Hematopoietic multipotent progenitor cell treated with erythropoietin and hydrocortisone succinate and interleukin-3 and kit ligand, for 6 days (in vitro differentiated cells): Measurements from ENCODE around the gene ST8SIA2.

Experiments used
- DNase-seq: peaks from one replicate; pipeline ENCODE4 v3.0.0-alpha.2; 2015

Gene ST8SIA2

GRCh38 chr15:92393071-92393979 is at the start of gene ST8SIA2:
Gene ST8SIA2 (plus strand): TSS chr15:92393881. CDS start chr15:92394065, 184 bp downstream.
- peak; percentile 10 for DNase-seq

- DNase-seq = no peak
Observed at GRCh38 chr15:92343924-92344643, 49.6 kb upstream of the ST8SIA2 start.

- DNase-seq = no peak
Observed at GRCh38 chr15:92346063-92346462, 47.6 kb upstream of the ST8SIA2 start.

- no peak for DNase-seq
Observed at GRCh38 chr15:92355307-92355706, 38.4 kb upstream of the ST8SIA2 start.

GRCh38 chr15:92361321-92362000 is 32.2 kb upstream of the ST8SIA2 start:
- DNase-seq = no peak

- no peak for DNase-seq
Observed at GRCh38 chr15:92362001-92362350, 31.7 kb upstream of the ST8SIA2 start.

GRCh38 chr15:92365084-92365483 is 28.6 kb upstream of the ST8SIA2 start:
- no peak for DNase-seq

GRCh38 chr15:92365906-92366305 is 27.8 kb upstream of the ST8SIA2 start:
- no peak for DNase-seq

- DNase-seq = no peak
Observed at GRCh38 chr15:92366381-92366780, 27.3 kb upstream of the ST8SIA2 start.

- DNase-seq = no peak
Observed at GRCh38 chr15:92375057-92375456, 18.6 kb upstream of the ST8SIA2 start.

- no peak for DNase-seq
Observed at GRCh38 chr15:92376109-92376508, 17.6 kb upstream of the ST8SIA2 start.

GRCh38 chr15:92377083-92377789 is 16.4 kb upstream of the ST8SIA2 start:
- DNase-seq = no peak

GRCh38 chr15:92383519-92384324 is 10.0 kb upstream of the ST8SIA2 start:
- peak; percentile 47 for DNase-seq

GRCh38 chr15:92384381-92384780 is 9.3 kb upstream of the ST8SIA2 start:
- no peak for DNase-seq

GRCh38 chr15:92385096-92385495 is 8.6 kb upstream of the ST8SIA2 start:
- no peak for DNase-seq

- peak; percentile 68 for DNase-seq
Observed at GRCh38 chr15:92391640-92392039, 2.0 kb upstream of the ST8SIA2 start.

GRCh38 chr15:92392462-92392861 is 1.2 kb upstream of the ST8SIA2 start:
- no peak for DNase-seq

GRCh38 chr15:92393980-92394308 is 263 bp downstream of the ST8SIA2 start:
- no peak for DNase-seq

- DNase-seq = no peak
Observed at GRCh38 chr15:92394309-92395097, 822 bp downstream of the ST8SIA2 start.

- DNase-seq = no peak
Observed at GRCh38 chr15:92395098-92395635, 1.5 kb downstream of the ST8SIA2 start.
